Measurements from ENCODE around the gene TMC8. TPM values are rescaled to one million over a fixed set of nuclear protein-coding genes. Genes with fewer than 3 reads are reported as not detected.

TMC8 gene
- polyA plus RNA-seq, 1 experiment, result not detected

- Histone ChIP-seq H3K4me3 (ENCODE audit: low read depth, low read length) (no peak overlapping the region), H3K9me3 (ENCODE audit: control insufficient read depth, insufficient read depth, low read length) (no peaks in the 10 kb centered on the region; the same call in 1 of the 2 replicates), H3K27me3 (ENCODE audit: control insufficient read depth, insufficient read depth, low read length) (peaks cover 3% of the 10 kb centered on the region), H3K27ac (ENCODE audit: low read depth, low read length) (no peak overlapping the region)
- POLR2A ChIA-PET, result no interaction called here
- CTCF ChIA-PET, result no interaction called here
- no peak for DNase-seq (ENCODE audit: low read depth, low spot score)
- TF ChIP-seq, protein P1, sequence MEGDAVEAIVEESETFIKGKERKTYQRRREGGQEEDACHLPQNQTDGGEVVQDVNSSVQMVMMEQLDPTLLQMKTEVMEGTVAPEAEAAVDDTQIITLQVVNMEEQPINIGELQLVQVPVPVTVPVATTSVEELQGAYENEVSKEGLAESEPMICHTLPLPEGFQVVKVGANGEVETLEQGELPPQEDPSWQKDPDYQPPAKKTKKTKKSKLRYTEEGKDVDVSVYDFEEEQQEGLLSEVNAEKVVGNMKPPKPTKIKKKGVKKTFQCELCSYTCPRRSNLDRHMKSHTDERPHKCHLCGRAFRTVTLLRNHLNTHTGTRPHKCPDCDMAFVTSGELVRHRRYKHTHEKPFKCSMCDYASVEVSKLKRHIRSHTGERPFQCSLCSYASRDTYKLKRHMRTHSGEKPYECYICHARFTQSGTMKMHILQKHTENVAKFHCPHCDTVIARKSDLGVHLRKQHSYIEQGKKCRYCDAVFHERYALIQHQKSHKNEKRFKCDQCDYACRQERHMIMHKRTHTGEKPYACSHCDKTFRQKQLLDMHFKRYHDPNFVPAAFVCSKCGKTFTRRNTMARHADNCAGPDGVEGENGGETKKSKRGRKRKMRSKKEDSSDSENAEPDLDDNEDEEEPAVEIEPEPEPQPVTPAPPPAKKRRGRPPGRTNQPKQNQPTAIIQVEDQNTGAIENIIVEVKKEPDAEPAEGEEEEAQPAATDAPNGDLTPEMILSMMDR (IDR thresholded peaks at IDR 0.05; ENCODE audit: low read depth, low read length), result no peak
Observed at GRCh38 chr17:78120971-78121800, 9.4 kb upstream of the TMC8 start.

GRCh38 chr17:78121801-78122215 is 8.8 kb upstream of the TMC8 start:
- H3K27ac ChIP-seq (ENCODE audit: low read depth, low read length), result no peak overlapping the region
- TF ChIP-seq, protein P1 (IDR thresholded peaks at IDR 0.05; ENCODE audit: low read depth, low read length), result no peak
- no peak overlapping the region for H3K4me3 ChIP-seq (ENCODE audit: low read depth, low read length)
- DNase-seq (ENCODE audit: low read depth, low spot score), result no peak
- POLR2A ChIA-PET, result no interaction called here
- CTCF ChIA-PET, result no interaction called here
- H3K27me3 ChIP-seq (ENCODE audit: control insufficient read depth, insufficient read depth, low read length), result peaks cover 3% of the 10 kb centered on the region
- H3K9me3 ChIP-seq (ENCODE audit: control insufficient read depth, insufficient read depth, low read length), result no peaks in the 10 kb centered on the region; the same call in 1 of the 2 replicates

DNA sequence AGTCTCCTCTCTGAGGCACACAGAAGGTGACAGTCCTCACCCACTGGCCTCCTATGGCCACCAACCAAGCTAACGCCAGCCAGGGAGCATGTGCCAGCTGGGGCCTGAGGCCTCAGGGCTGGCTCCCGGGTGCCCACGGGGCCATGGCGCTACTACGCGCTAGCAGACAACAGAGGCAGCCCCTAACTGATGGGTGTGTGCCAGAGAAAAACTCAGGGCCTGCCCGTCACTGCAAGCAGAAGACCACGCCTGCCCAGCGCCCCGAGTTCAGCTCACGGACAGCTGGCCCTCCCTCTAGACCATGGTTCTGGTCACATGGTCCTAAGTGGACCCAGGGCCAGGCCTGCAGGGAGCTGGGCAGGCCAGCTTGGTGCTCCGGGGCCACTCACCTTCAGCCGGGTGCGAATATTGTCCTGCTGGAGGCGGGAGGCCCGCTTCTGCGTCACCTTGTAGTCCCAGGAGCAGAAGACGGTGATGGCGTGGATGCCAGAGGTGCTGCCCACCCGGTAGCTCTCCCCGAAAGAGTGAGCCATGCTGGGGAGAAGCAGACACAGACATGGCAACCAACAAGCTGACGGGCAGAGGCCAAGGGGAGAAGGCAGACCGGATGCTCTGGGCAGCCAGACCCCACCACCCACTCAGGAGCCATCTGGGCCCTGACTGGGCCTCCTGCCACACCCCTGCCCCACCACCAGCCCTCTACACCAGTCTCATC is 8.2 kb upstream of the TMC8 start:
- TF ChIP-seq, protein P1 (IDR thresholded peaks at IDR 0.05; ENCODE audit: low read depth, low read length), result no peak
- POLR2A ChIA-PET, result no interaction called here
- Histone ChIP-seq H3K27me3 (ENCODE audit: control insufficient read depth, insufficient read depth, low read length) (peaks cover 7% of the 10 kb centered on the region), H3K4me3 (ENCODE audit: low read depth, low read length) (no peak overlapping the region), H3K9me3 (ENCODE audit: control insufficient read depth, insufficient read depth, low read length) (no peaks in the 10 kb centered on the region; the same call in 1 of the 2 replicates), H3K27ac (ENCODE audit: low read depth, low read length) (no peak overlapping the region)
- CTCF ChIA-PET, result no interaction called here
- no peak for DNase-seq (ENCODE audit: low read depth, low spot score)

GRCh38 chr17:78122931-78123249 is 7.7 kb upstream of the TMC8 start:
- peaks cover 12% of the 10 kb centered on the region for H3K27me3 ChIP-seq (ENCODE audit: control insufficient read depth, insufficient read depth, low read length)
- no peak for DNase-seq (ENCODE audit: low read depth, low spot score)
- no peaks in the 10 kb centered on the region; the same call in 1 of the 2 replicates for H3K9me3 ChIP-seq (ENCODE audit: control insufficient read depth, insufficient read depth, low read length)
- H3K4me3 ChIP-seq (ENCODE audit: low read depth, low read length), result no peak overlapping the region
- TF ChIP-seq, protein P1 (IDR thresholded peaks at IDR 0.05; ENCODE audit: low read depth, low read length), result no peak
- ChIA-PET POLR2A (no interaction called here), CTCF (no interaction called here)
- H3K27ac ChIP-seq (ENCODE audit: low read depth, low read length), result no peak overlapping the region

Measured in AG04450 (cell line).